B cell (primary cell): Measurements from ENCODE around the gene PGR. TPM values are rescaled to one million over a fixed set of nuclear protein-coding genes. Genes with fewer than 3 reads are reported as not detected.

Experiments used
- ATAC-seq: fragments of 200-7000 bp; cut with Tn5 transposase; one replicate; pipeline ENCODE4 v1.10.0; 2021; ENCODE audit warnings: low read depth, mild to moderate bottlenecking, moderate number of reproducible peaks, moderate library complexity
- CTCF ChIA-PET: fragments of 350-600 bp; sonication (Branson Sonifier 250); formaldehyde crosslinking; loops from one replicate; lab custom pipeline; 2021; ENCODE audit warnings: antibody characterized with exemption, inconsistent platforms; lab: Charles Lee
- POLR2A ChIA-PET: fragments of 350-600 bp; sonication (Branson Sonifier 250); formaldehyde crosslinking; loops from one replicate; lab custom pipeline; 2021; ENCODE audit warnings: antibody characterized with exemption; lab: Charles Lee
- DNase-seq: peaks from one replicate; pipeline ENCODE4 v3.0.0; 2013
- H2AFZ ChIP-seq: 2 replicates; pipeline ENCODE4 v1.6.1; 2012; ENCODE audit warnings: mild to moderate bottlenecking, low read depth, low read length; ENCODE audit not compliant: insufficient read depth, poor library complexity, severe bottlenecking
- H3K27ac ChIP-seq, 2 donors: 1 replicate in 1 of 2; 2 replicates in 1 of 2; pipeline ENCODE4 v1.5.1; 2012 to 2013; ENCODE audit warnings: low read length in 2 of 2, mild to moderate bottlenecking in 2 of 2, moderate library complexity in 1 of 2
- H3K27me3 ChIP-seq, 4 experiments: fragments of 200-600 bp in 1 of 4; sonication (generic) in 1 of 4; replicated peaks in 1 of 4; 1 replicate in 2 of 4; 2 replicates in 2 of 4; pipeline versions ENCODE4 v1.6.1 to v1.7.0; 2013 to 2016; ENCODE audit warnings: low read length in 3 of 4, mild to moderate bottlenecking in 2 of 4, mixed read lengths in 1 of 4, moderate library complexity in 1 of 4; ENCODE audit not compliant: insufficient read depth in 4 of 4, control insufficient read depth in 3 of 4; ENCODE audit errors: control extremely low read depth in 1 of 4
- H3K36me3 ChIP-seq, 2 experiments: replicated peaks in 1 of 2; 1 replicate in 1 of 2; 2 replicates in 1 of 2; pipeline versions ENCODE4 v1.6.1 to v1.7.1; 2013; ENCODE audit warnings: low read length in 1 of 2; ENCODE audit not compliant: insufficient read depth in 2 of 2, control insufficient read depth in 1 of 2; ENCODE audit errors: control extremely low read depth in 1 of 2, extremely low read depth in 1 of 2
- H3K4me1 ChIP-seq, 2 donors: fragments of 200-600 bp in 1 of 2; sonication (generic) in 1 of 2; 1 replicate in 1 of 2; 2 replicates in 1 of 2; pipeline versions ENCODE4 v1.5.1 to v1.6.1; 2013 to 2017; ENCODE audit warnings: low read length in 2 of 2; ENCODE audit not compliant: control insufficient read depth in 2 of 2, insufficient read depth in 2 of 2
- H3K4me2 ChIP-seq: replicated peaks from 2 replicates; pipeline ENCODE3; 2012; ENCODE audit warnings: mild to moderate bottlenecking, low read depth, low read length; ENCODE audit not compliant: poor library complexity, severe bottlenecking
- H3K4me3 ChIP-seq, 5 experiments: fragments of 200-600 bp in 1 of 5; sonication (generic) in 1 of 5; 1 replicate in 3 of 5; 2 replicates in 2 of 5; pipeline versions ENCODE4 v1.5.1 to v1.7.0; 2011 to 2016; ENCODE audit warnings: low read length in 4 of 5, mild to moderate bottlenecking in 4 of 5, low read depth in 2 of 5, control low read depth in 1 of 5, moderate library complexity in 1 of 5; ENCODE audit not compliant: insufficient read depth in 1 of 5; ENCODE audit errors: control extremely low read depth in 1 of 5, extremely low read depth in 1 of 5
- H3K79me2 ChIP-seq: fragments of 200-600 bp; sonication (generic); one replicate; pipeline ENCODE4 v1.6.0; 2016; ENCODE audit warnings: low read length; ENCODE audit not compliant: control insufficient read depth, insufficient read depth
- H3K9ac ChIP-seq: fragments of 200-600 bp; sonication (generic); 2 replicates; pipeline ENCODE4 v1.6.1; 2017; ENCODE audit warnings: mild to moderate bottlenecking, low read length, moderate library complexity
- H3K9me3 ChIP-seq, 3 donors: one replicate each; pipeline versions ENCODE4 v1.6.1 to v1.7.1; 2013; ENCODE audit warnings: low read length in 2 of 3; ENCODE audit not compliant: control insufficient read depth in 2 of 3, insufficient read depth in 1 of 3; ENCODE audit errors: control extremely low read depth in 1 of 3
- H4K20me1 ChIP-seq: 2 replicates; pipeline ENCODE4 v1.6.0; 2012; ENCODE audit warnings: mild to moderate bottlenecking, low read length; ENCODE audit not compliant: insufficient read depth, control insufficient read depth, poor library complexity, severe bottlenecking
- H3K27ac Mint-ChIP-seq: one replicate; pipeline ENCODE4 v1.8.0; 2021; ENCODE audit warnings: mixed read lengths
- H3K27me3 Mint-ChIP-seq: one replicate; pipeline ENCODE4 v1.8.0; 2021; ENCODE audit warnings: mixed read lengths
- H3K4me1 Mint-ChIP-seq: one replicate; pipeline ENCODE4 v1.8.0; 2021; ENCODE audit warnings: mixed read lengths
- H3K4me3 Mint-ChIP-seq: one replicate; pipeline ENCODE4 v1.8.0; 2021; ENCODE audit warnings: mixed read lengths
- H3K9me3 Mint-ChIP-seq: one replicate; pipeline ENCODE4 v1.8.0; 2022; ENCODE audit warnings: mixed read lengths; ENCODE audit not compliant: insufficient read depth
- CTCF ChIP-seq: fragments of 200-600 bp; IDR thresholded peaks from one replicate; pipeline ENCODE4 v1.8.0; 2022; ENCODE audit warnings: antibody characterized with exemption, mild to moderate bottlenecking
- EZH2 ChIP-seq: IDR thresholded peaks from 2 replicates; pipeline ENCODE4 v1.6.1; 2012; ENCODE audit warnings: borderline replicate concordance, low read depth, mild to moderate bottlenecking, moderate library complexity, low read length; ENCODE audit not compliant: insufficient read depth, poor library complexity, severe bottlenecking
- WGBS: methylation state at CpG from one replicate; pipeline ENCODE4 v1.1.5; 2013; ENCODE audit warnings: missing lambda C conversion rate; ENCODE audit not compliant: insufficient coverage; 5-methylcytosine and 5-hydroxymethylcytosine counted together
- intact Hi-C: fragments of 100-400 bp; cut with micrococcal nuclease; formaldehyde crosslinking; loops from one replicate; pipeline ENCODE4 v1.10.0; 2022
- polyA plus RNA-seq: library from polyadenylated mRNA; depleted of rRNA; stranded (reverse); fragments of >200 nt; gene quantifications from 2 replicates; pipeline ENCODE4 v1.2.3, GENCODE V29; 2012
- total RNA-seq, 2 donors: library from RNA; stranded (reverse); fragments of 120-200 nt in 1 of 2; gene quantifications; 1 replicate in 1 of 2; 2 replicates in 1 of 2; pipeline versions ENCODE4 v1.2.3 to v1.2.4, GENCODE V29; 2013 to 2022

Gene PGR
- total and polyA plus RNA-seq, 2 donors (not counting 1 experiment from before 2014, with no cell fraction given) = not detected

DNA sequence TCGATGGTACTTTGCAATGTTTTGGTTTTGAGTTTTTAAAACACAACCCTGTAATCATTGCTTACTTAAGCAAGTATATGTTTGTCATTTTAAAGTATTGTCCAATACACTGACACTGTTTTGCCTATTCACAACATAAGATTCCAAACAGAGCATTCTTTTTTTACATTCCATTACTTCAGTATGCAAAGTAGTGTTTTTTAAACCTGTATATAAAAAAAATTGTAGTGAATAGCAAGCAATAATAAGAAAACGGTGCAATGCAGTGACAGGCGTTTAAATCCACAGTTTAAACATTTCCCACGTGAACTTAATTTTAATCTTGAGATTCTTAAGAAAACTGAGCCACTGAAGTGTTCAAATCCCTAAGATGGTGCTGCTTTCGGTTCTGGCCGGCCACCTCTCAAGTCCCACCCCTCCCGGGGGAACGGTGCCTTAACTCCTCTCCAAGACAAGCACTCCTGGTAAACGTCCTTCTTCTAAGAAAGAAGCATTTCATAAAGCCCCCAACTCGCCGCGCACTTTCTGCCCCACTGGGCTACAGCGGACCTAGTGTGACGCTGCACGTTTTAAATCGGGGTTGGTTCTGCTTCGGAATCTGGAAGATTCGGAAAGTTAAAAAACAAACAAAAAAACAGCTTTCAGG, 2.9 kb downstream of the PGR start:
- H3K27me3 Mint-ChIP-seq = peaks cover 42% of the 10 kb centered on the region

More for the DNA sequence above, 2.9 kb downstream of the PGR start:
- DNase-seq = peak; percentile 20
- ChIA-PET POLR2A (no interaction called here), CTCF (no interaction called here)
- Histone ChIP-seq H3K79me2 (no peaks in the 10 kb centered on the region), H3K27me3 (peaks cover 0 to 64% (median 37%) of the 10 kb centered on the region in 4 experiments), H3K4me3 (peak overlapping the region in 3 of 5 experiments; percentile 34 to 49 (median 46)), H3K27ac (no peak overlapping the region), H3K9me3 (peaks cover 0 to 19% (median 3%) of the 10 kb centered on the region in 3 donors), H3K4me2 (peak overlapping the region; percentile 74), H3K36me3 (no peaks in the 10 kb centered on the region), H2AFZ (peak overlapping the region; percentile 68), H3K9ac (peak overlapping the region; percentile 20), H3K4me1 (peaks cover 25 to 29% of the 10 kb centered on the region in 2 donors), H4K20me1 (no peaks in the 10 kb centered on the region)
- no peak for TF ChIP-seq EZH2
- no peak for TF ChIP-seq CTCF
- no peaks in the 10 kb centered on the region for H3K9me3 Mint-ChIP-seq
- peaks cover 9% of the 10 kb centered on the region for H3K4me1 Mint-ChIP-seq
- peak overlapping the region; percentile 80 for H3K4me3 Mint-ChIP-seq
- H3K27ac Mint-ChIP-seq = no peak overlapping the region
- intact Hi-C loops = no loop called here
- no peak for ATAC-seq
- WGBS = 8% methylated on average over 9 of the region's 18 CpGs
